Thoracic aorta (tissue), 2 donors: ENCODE measurements around the gene ZMYND12. TPM values are rescaled to one million over a fixed set of nuclear protein-coding genes. Genes with fewer than 3 reads are reported as not detected.

Experiments
- ATAC-seq: fragments of 150-250 bp; one replicate; pipeline ENCODE4 v1.8.0; 2017; ENCODE audit warnings: low read depth; ENCODE audit not compliant: insufficient number of reproducible peaks, low FRiP score
- DNase-seq: peaks from one replicate; pipeline ENCODE4 v3.0.0-alpha.2; 2020; ENCODE audit warnings: low spot score
- H3K27ac ChIP-seq, 2 donors: fragments of 200-600 bp; sonication (generic); 1 replicate in 1 of 2; 2 replicates in 1 of 2; pipeline ENCODE4 v1.5.1; 2016; ENCODE audit warnings: mild to moderate bottlenecking in 2 of 2, moderate library complexity in 2 of 2
- H3K27me3 ChIP-seq: fragments of 200-600 bp; sonication (generic); replicated peaks from 2 replicates; pipeline ENCODE4 v1.6.0; 2016; ENCODE audit warnings: mild to moderate bottlenecking; ENCODE audit not compliant: insufficient read depth
- H3K36me3 ChIP-seq: fragments of 200-600 bp; sonication (generic); one replicate; pipeline ENCODE4 v1.5.1; 2016
- H3K4me1 ChIP-seq, 2 donors: fragments of 200-600 bp; sonication (generic); 1 replicate in 1 of 2; 2 replicates in 1 of 2; pipeline versions ENCODE4 v1.5.1 to v1.6.0; 2016; ENCODE audit warnings: low read depth in 2 of 2, mild to moderate bottlenecking in 1 of 2; ENCODE audit not compliant: control insufficient read depth in 1 of 2
- H3K4me3 ChIP-seq: fragments of 200-600 bp; sonication (generic); 2 replicates; pipeline ENCODE4 v1.5.1; 2016; ENCODE audit warnings: mild to moderate bottlenecking
- H3K9me3 ChIP-seq: fragments of 200-600 bp; sonication (generic); 2 replicates; pipeline ENCODE4 v1.5.1; 2016
- CTCF ChIP-seq: fragments of 200-600 bp; sonication (generic); IDR thresholded peaks from one replicate; pipeline ENCODE4 v1.5.1; 2019; ENCODE audit warnings: antibody characterized with exemption
- total RNA-seq, 2 donors: library from RNA; depleted of rRNA; stranded (reverse); fragments of >200 nt; gene quantifications; one replicate each; pipeline versions ENCODE4 v1.1.0 to v1.2.3, GENCODE V29; 2016

The ZMYND12 gene
- total RNA-seq, 2 donors from 2014 or later, result 1.9 TPM; not detected in 1

DNA sequence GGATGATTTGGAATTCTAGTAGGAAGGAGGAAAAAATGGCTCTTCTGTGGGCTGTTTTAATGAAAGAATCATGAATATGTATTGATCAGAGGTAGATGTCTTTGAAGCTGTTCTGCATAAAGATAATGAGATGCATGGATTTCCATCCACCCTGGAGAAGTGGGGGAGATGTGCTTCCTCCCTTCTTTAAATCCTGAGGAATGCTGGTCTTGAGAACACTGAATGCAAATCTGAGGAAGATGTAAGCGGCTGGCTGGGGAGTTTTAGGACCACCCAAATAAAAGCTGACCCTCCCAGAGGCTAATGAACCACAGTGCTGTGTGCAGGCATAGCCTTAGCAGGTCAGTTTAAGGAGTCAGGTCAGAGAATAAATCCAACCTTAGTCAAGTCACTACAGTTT is 37.3 kb downstream of the ZMYND12 start:
- DNase-seq, result no peak
- no peak for ATAC-seq
- H3K4me1 ChIP-seq, result no peaks in the 10 kb centered on the region
- H3K27ac ChIP-seq, result no peak overlapping the region
- no peak for TF ChIP-seq CTCF
- H3K27me3 ChIP-seq, result no peaks in the 10 kb centered on the region
- H3K36me3 ChIP-seq, result no peaks in the 10 kb centered on the region
- no peak overlapping the region for H3K4me3 ChIP-seq
- H3K9me3 ChIP-seq, result no peaks in the 10 kb centered on the region

DNA sequence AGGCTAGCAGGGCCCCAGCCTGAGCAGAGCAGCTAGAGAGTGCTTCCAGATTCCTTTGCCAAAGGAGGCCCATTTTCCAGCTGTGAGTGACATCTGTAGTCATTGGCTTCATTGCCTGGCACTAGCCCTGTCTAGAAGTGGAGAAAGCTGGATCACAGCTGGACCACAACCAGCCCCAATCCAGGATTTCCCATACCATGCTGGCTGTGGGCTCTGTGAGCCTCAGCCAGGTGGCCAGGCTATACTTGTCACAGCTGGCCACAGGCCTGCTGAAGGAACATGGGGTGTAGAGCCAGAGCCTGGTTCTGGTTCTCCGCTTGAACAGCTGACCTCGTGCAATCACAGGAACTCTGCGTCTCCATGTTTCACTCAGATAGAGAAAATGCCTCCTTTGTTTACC is 38.7 kb downstream of the ZMYND12 start:
- Histone ChIP-seq H3K4me1 (no peaks in the 10 kb centered on the region), H3K36me3 (no peaks in the 10 kb centered on the region), H3K27me3 (no peaks in the 10 kb centered on the region), H3K4me3 (no peak overlapping the region), H3K27ac (no peak overlapping the region), H3K9me3 (no peaks in the 10 kb centered on the region)
- DNase-seq, result no peak
- no peak for TF ChIP-seq CTCF
- no peak for ATAC-seq

GRCh38 chr1:42414551-42415496 is 41.0 kb downstream of the ZMYND12 start:
- H3K4me3 ChIP-seq, result no peak overlapping the region
- no peaks in the 10 kb centered on the region for H3K36me3 ChIP-seq
- H3K27ac ChIP-seq, result no peak overlapping the region
- H3K9me3 ChIP-seq, result no peaks in the 10 kb centered on the region
- ATAC-seq (no peak), DNase-seq (no peak)
- no peaks in the 10 kb centered on the region for H3K4me1 ChIP-seq
- no peaks in the 10 kb centered on the region for H3K27me3 ChIP-seq
- TF ChIP-seq CTCF, result no peak

DNA sequence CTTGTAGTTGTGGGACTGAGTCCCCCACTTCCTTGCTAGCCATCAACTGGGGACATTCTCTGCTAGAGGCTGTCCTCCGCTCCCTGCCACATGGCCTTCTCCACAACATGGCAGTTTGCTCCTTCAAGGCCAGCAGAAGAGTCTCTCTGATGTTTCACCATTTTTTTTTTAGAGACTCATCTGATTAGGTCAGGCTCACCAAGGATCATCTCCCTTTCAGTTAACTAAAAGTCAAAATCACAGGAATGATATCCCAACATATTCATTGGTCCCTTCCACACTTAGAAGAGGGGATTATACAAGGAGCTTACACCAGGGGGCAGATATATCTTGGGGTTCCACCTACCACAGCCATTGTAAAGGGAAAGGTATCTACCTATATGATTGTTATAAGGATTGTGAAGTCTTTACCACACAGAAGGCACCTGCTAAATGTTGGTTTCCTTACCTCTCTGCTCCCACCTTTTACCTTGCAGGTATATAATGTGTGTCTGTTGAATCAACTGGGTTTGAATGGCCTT is 51.9 kb downstream of the ZMYND12 start:
- no peak overlapping the region for H3K4me3 ChIP-seq
- ATAC-seq (no peak), DNase-seq (no peak)
- no peaks in the 10 kb centered on the region for H3K36me3 ChIP-seq
- no peak overlapping the region for H3K27ac ChIP-seq
- no peaks in the 10 kb centered on the region for H3K9me3 ChIP-seq
- TF ChIP-seq CTCF, result no peak
- no peaks in the 10 kb centered on the region for H3K4me1 ChIP-seq
- no peaks in the 10 kb centered on the region for H3K27me3 ChIP-seq

- no peak for TF ChIP-seq CTCF
- Histone ChIP-seq H3K36me3 (no peaks in the 10 kb centered on the region), H3K9me3 (no peaks in the 10 kb centered on the region), H3K27ac (no peak overlapping the region), H3K4me1 (no peaks in the 10 kb centered on the region), H3K27me3 (no peaks in the 10 kb centered on the region), H3K4me3 (no peak overlapping the region)
- no peak for ATAC-seq
- DNase-seq, result no peak
Measured at GRCh38 chr1:42399315-42400100, 56.3 kb downstream of the ZMYND12 start.
